ENCODE data around the gene ZNHIT2. TPM values are rescaled to one million over a fixed set of nuclear protein-coding genes. Genes with fewer than 3 reads are reported as not detected.

Gene ZNHIT2
- total and polyA plus RNA-seq, 2 experiments from 2014 or later: 13.2 to 15.5 TPM

DNA sequence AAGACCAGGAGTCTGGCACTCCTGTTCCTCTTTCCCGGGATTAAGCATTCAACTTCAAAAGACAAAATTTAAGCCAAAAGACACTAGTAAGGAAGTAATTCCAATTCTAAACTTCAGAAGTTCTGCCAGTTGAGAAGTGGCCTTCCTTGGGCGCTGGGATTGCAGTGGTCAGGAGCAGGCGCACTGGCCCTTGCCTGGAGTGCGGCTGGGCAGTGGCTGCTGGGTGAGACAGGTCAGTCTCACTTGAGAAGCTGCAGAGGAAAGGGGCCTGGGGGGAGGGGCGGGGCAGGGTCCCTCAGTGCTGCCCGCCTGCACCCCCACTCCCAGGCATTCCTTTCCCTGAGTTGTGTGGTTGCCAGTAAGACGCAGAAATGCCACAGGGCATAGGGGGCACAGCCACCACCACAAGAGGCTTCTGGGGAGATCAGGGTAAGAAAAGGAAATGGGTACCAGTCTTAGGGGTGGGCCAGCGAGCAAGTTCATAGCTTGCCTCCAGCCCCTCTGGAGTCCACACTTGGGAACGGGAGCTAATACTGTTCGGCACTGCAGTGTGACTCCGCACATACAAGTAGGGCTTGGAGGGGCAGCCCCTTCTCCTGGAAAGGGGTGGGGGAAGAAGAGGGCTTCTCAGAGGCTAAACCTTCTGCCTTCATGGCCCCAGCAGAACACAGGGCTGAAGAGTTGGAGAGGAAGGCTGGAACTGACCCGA is 10.1 kb upstream of the ZNHIT2 start:
- H2AFZ ChIP-seq: no peak overlapping the region
- no peak for TF ChIP-seq EZH2phosphoT487 (IDR thresholded peaks at IDR 0.05; ENCODE audit: insufficient read depth, low read depth)
- no peak for TF ChIP-seq EZH2 (IDR thresholded peaks at IDR 0.05; ENCODE audit: insufficient read depth, poor library complexity, severe bottlenecking)
- H3K9me3 ChIP-seq (ENCODE audit: low read depth): no peaks in the 10 kb centered on the region
- H3K27ac ChIP-seq: no peak overlapping the region
- no peaks in the 10 kb centered on the region for H3K27me3 ChIP-seq (replicated peaks; ENCODE audit: insufficient read depth)
- H3K79me2 ChIP-seq (ENCODE audit: insufficient read depth): peaks cover 47% of the 10 kb centered on the region
- no peak overlapping the region for H3K4me2 ChIP-seq (ENCODE audit: unreplicated experiment)
- no peaks in the 10 kb centered on the region for H3K9me2 ChIP-seq (ENCODE audit: insufficient read depth)
- H3K9ac ChIP-seq: no peak overlapping the region
- H3K4me1 ChIP-seq (ENCODE audit: insufficient read depth): peaks cover 9% of the 10 kb centered on the region
- peaks cover 18% of the 10 kb centered on the region; the same call in 1 of the 2 replicates for H3K36me3 ChIP-seq (ENCODE audit: low read depth)
- peaks cover 16% of the 10 kb centered on the region for H3F3A ChIP-seq (ENCODE audit: insufficient read depth)
- no peak overlapping the region for H3K4me3 ChIP-seq
- DNase-seq: no peak
- no peaks in the 10 kb centered on the region for H4K20me1 ChIP-seq (ENCODE audit: insufficient read depth)
- WGBS, 2 experiments (ENCODE audit: low coverage in 1 of 2, low lambda C conversion rate in 2 of 2, missing lambda C conversion rate in 2 of 2): 71 to 72% methylated on average over 9 to 12 of the region's 12 CpGs
- in situ Hi-C loops (cut with MboI): no loop called here

DNA sequence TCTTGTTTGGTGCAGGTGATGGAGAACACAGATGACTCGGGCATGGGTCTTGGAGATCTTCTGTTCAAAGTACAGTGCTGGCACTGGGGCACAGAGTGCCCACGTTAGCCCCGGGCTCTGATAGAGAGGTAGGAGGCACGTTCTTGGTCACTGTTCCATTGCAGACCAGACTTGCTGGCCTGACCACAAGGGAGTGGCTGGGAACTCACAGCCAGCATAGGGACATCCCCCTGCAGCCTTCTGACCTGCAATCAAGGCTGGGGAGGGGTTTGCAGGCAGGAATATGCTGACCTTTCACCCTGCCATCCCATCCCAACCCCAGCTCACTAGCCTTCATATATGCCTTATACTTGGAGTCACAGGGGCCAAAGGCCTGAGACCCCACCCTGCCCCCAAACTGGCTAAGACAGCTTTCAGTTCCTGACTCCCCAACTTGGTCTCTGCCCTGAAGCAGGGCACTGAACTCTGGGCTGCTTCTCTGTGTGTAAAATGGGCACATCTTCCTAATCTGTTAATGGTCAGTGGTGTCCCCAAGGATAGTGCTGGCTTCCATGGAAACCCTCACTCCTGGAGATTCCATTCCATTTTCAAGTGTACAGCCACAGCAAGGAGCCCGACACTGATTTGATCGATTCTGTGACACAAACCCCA is 9.2 kb upstream of the ZNHIT2 start:
- 50 to 64% methylated on average over 6 of the region's 6 CpGs for WGBS, 2 experiments (ENCODE audit: low coverage in 1 of 2, low lambda C conversion rate in 2 of 2, missing lambda C conversion rate in 2 of 2)
- no peaks in the 10 kb centered on the region for H3K9me3 ChIP-seq (ENCODE audit: low read depth)
- H4K20me1 ChIP-seq (ENCODE audit: insufficient read depth): no peaks in the 10 kb centered on the region
- H3K27ac ChIP-seq: no peak overlapping the region
- H3K36me3 ChIP-seq (ENCODE audit: low read depth): peaks cover 16% of the 10 kb centered on the region; the same call in 1 of the 2 replicates
- in situ Hi-C loops (cut with MboI): no loop called here
- no peak overlapping the region for H2AFZ ChIP-seq
- H3F3A ChIP-seq (ENCODE audit: insufficient read depth): peaks cover 16% of the 10 kb centered on the region
- H3K4me1 ChIP-seq (ENCODE audit: insufficient read depth): peaks cover 8% of the 10 kb centered on the region; the same call in 1 of the 2 replicates
- no peak overlapping the region for H3K4me3 ChIP-seq
- H3K9ac ChIP-seq: no peak overlapping the region
- H3K4me2 ChIP-seq (ENCODE audit: unreplicated experiment): no peak overlapping the region
- no peak for TF ChIP-seq EZH2 (IDR thresholded peaks at IDR 0.05; ENCODE audit: insufficient read depth, poor library complexity, severe bottlenecking)
- no peak for TF ChIP-seq EZH2phosphoT487 (IDR thresholded peaks at IDR 0.05; ENCODE audit: insufficient read depth, low read depth)
- H3K27me3 ChIP-seq (replicated peaks; ENCODE audit: insufficient read depth): no peaks in the 10 kb centered on the region
- H3K9me2 ChIP-seq (ENCODE audit: insufficient read depth): no peaks in the 10 kb centered on the region
- no peak for DNase-seq
- peaks cover 44% of the 10 kb centered on the region for H3K79me2 ChIP-seq (ENCODE audit: insufficient read depth)

DNA sequence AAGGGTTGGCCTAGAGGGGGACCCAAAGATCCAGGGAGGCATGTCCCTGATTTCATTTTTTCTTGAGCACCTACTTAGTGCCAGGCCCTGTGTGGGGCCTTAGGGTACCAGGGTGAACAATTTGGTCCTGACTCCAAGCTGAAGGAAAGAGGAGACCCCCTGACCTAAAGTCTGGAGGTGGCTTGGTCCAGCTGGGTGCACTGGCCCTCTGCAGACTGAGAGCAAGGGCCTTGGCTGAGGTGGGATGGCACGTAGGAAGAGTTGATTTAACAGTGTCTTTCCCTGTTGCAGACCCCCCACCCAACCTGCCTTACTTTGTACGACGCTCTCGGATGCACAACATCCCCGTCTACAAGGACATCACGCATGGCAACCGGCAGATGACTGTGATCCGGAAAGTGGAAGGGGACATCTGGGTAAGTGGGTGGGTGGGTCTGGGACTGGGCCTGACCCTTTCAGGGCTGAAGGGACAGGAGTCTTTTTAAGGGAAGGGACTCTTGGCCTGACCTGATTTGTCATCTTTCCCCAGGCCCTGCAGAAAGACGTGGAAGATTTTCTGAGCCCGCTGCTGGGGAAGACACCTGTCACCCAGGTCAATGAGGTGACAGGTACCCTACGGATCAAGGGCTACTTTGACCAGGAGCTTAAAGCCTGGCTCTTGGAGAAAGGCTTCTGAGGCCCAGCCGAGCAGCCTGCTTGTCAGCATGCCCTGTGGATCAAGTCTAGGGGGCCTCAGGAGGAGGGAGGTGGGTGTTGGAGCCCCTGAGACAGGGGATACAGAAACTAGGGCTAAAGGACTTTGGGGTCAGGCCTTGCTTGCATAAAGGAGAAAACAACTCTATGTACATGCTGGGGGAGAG is 7.9 kb upstream of the ZNHIT2 start:
- WGBS, 2 experiments (ENCODE audit: low coverage in 1 of 2, low lambda C conversion rate in 2 of 2, missing lambda C conversion rate in 2 of 2): 80 to 81% methylated on average over 12 of the region's 12 CpGs
- DNase-seq: no peak
- Histone ChIP-seq H3K9ac (no peak overlapping the region), H3K36me3 (ENCODE audit: low read depth) (peaks cover 24% of the 10 kb centered on the region; the same call in 1 of the 2 replicates), H3K27ac (no peak overlapping the region), H2AFZ (no peak overlapping the region), H3K9me2 (ENCODE audit: insufficient read depth) (no peaks in the 10 kb centered on the region), H3K9me3 (ENCODE audit: low read depth) (no peaks in the 10 kb centered on the region), H3F3A (ENCODE audit: insufficient read depth) (peaks cover 24% of the 10 kb centered on the region), H3K27me3 (replicated peaks; ENCODE audit: insufficient read depth) (no peaks in the 10 kb centered on the region), H3K4me3 (no peak overlapping the region), H3K4me2 (ENCODE audit: unreplicated experiment) (no peak overlapping the region), H3K79me2 (ENCODE audit: insufficient read depth) (peaks cover 47% of the 10 kb centered on the region), H3K4me1 (ENCODE audit: insufficient read depth) (peaks cover 14% of the 10 kb centered on the region), H4K20me1 (ENCODE audit: insufficient read depth) (no peaks in the 10 kb centered on the region)
- in situ Hi-C loops (cut with MboI): no loop called here
- no peak for TF ChIP-seq EZH2phosphoT487 (IDR thresholded peaks at IDR 0.05; ENCODE audit: insufficient read depth, low read depth)
- TF ChIP-seq EZH2 (IDR thresholded peaks at IDR 0.05; ENCODE audit: insufficient read depth, poor library complexity, severe bottlenecking): no peak

DNA sequence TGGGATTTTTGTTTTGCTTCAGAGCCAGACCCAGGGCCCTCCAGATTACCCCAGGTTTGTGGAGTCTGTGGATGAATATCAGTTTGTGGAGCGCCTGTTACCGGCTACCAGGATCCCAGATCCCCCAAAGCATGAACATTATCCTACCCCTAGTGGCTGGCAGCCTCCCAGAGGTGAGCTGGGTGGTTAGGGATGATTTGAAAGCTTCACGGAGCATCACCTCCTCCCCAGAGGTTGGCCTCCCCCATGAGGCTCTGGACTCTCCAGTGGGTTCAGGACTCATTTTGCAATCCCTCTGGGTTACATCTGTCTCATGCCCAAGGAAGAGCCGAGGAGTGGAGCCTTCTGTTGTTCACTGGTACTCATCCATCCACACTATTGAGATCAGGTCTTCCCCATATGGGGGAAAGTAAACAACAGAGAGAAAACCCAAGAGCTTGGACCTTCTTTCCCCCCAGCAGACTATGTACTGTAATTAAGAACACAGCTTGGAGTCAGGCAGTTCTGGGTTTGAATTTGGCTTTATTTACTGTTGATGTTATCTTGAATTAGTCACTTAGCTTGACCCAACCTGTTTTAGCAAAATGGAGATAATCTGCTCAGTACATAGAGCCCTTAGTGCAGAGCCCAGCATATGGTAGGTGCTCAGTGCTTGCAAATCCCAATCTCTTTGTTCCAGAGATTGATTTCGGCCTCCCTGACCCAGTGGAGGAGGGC is 7.1 kb upstream of the ZNHIT2 start:
- no peak for TF ChIP-seq EZH2phosphoT487 (IDR thresholded peaks at IDR 0.05; ENCODE audit: insufficient read depth, low read depth)
- no peak for TF ChIP-seq EZH2 (IDR thresholded peaks at IDR 0.05; ENCODE audit: insufficient read depth, poor library complexity, severe bottlenecking)
- Histone ChIP-seq H3K27ac (peak overlapping the region; percentile 27; the same call in 1 of the 2 replicates), H3K9me2 (ENCODE audit: insufficient read depth) (no peaks in the 10 kb centered on the region), H2AFZ (no peak overlapping the region), H4K20me1 (ENCODE audit: insufficient read depth) (no peaks in the 10 kb centered on the region), H3K9me3 (ENCODE audit: low read depth) (no peaks in the 10 kb centered on the region), H3K27me3 (replicated peaks; ENCODE audit: insufficient read depth) (no peaks in the 10 kb centered on the region), H3K4me2 (ENCODE audit: unreplicated experiment) (no peak overlapping the region), H3K36me3 (ENCODE audit: low read depth) (peaks cover 32% of the 10 kb centered on the region), H3K79me2 (ENCODE audit: insufficient read depth) (peaks cover 55% of the 10 kb centered on the region), H3K4me1 (ENCODE audit: insufficient read depth) (peaks cover 14% of the 10 kb centered on the region), H3K9ac (no peak overlapping the region), H3K4me3 (no peak overlapping the region), H3F3A (ENCODE audit: insufficient read depth) (peaks cover 32% of the 10 kb centered on the region)
- 86 to 90% methylated on average over 5 of the region's 5 CpGs for WGBS, 2 experiments (ENCODE audit: low coverage in 1 of 2, low lambda C conversion rate in 2 of 2, missing lambda C conversion rate in 2 of 2)
- no peak for DNase-seq
- in situ Hi-C loops (cut with MboI): no loop called here

Data from GM23248 (cell line).